HepG2 (cell line): Measurements from ENCODE around the gene BCAS4. TPM values are rescaled to one million over a fixed set of nuclear protein-coding genes. Genes with fewer than 3 reads are reported as not detected.

Source experiments
- ATAC-seq: fragments of 200-7000 bp; cut with Tn5 transposase; 3 replicates; pipeline ENCODE4 v1.9.1; 2020; ENCODE audit warnings: mild to moderate bottlenecking, moderate library complexity
- BruUV-seq: library from RNA; stranded (reverse); fragments of 400-500 nt; replicated peaks from 2 replicates; lab custom pipeline; 2021; lab: Mats Ljungman, UMichigan
- CTCF ChIA-PET: fragments of 300-600 bp; formaldehyde crosslinking; extraction: SDS; loops from one replicate; lab custom pipeline; 2021; ENCODE audit warnings: low total read pairs, inconsistent platforms, low intra/inter-chr PET ratio; lab: Yijun Ruan, JAX
- POLR2A ChIA-PET: fragments of 350-600 bp; sonication (Branson Sonifier 250); formaldehyde crosslinking; loops from one replicate; lab custom pipeline; 2020; ENCODE audit warnings: antibody characterized with exemption, inconsistent platforms; lab: Yijun Ruan, JAX
- DNase-seq: peaks from one replicate; pipeline ENCODE4 v3.0.0-alpha.2; 2015; ENCODE audit warnings: low spot score
- FAIRE-seq: peaks from 3 replicates; lab custom pipeline; 2011; peaks lifted over from hg19 to GRCh38; lab: Jason Lieb, UNC
- H2AFZ ChIP-seq: one replicate; pipeline ENCODE4 v1.6.1; 2011; ENCODE audit warnings: low read length, inconsistent platforms
- H3K27ac ChIP-seq: fragments of 300-600 bp; 3 replicates; pipeline ENCODE4 v1.8.0; 2011; ENCODE audit warnings: mixed run types, mild to moderate bottlenecking, mixed read lengths, low read length, inconsistent platforms; ENCODE audit not compliant: insufficient read depth; ENCODE audit errors: extremely low read length
- H3K27me3 ChIP-seq, 2 experiments: fragments of 200-600 bp in 1 of 2; 2 replicates in 1 of 2; 3 replicates in 1 of 2; pipeline versions ENCODE4 v1.6.0 to v1.8.0; 2011; ENCODE audit warnings: low read length in 2 of 2, mild to moderate bottlenecking in 2 of 2, moderate library complexity in 2 of 2, inconsistent platforms in 1 of 2; ENCODE audit not compliant: insufficient read depth in 2 of 2, control insufficient read depth in 1 of 2
- H3K36me3 ChIP-seq, 2 experiments: fragments of 200-600 bp in 1 of 2; replicated peaks in 1 of 2; 2 replicates in 1 of 2; 3 replicates in 1 of 2; pipeline versions ENCODE4 v1.5.1 to v1.8.0; 2011; ENCODE audit warnings: low read length in 2 of 2, inconsistent platforms in 1 of 2; ENCODE audit not compliant: insufficient read depth in 2 of 2, control insufficient read depth in 1 of 2
- H3K4me1 ChIP-seq: 2 replicates; pipeline ENCODE4 v1.5.1; 2012; ENCODE audit warnings: low read length, inconsistent platforms; ENCODE audit not compliant: insufficient read depth
- H3K4me2 ChIP-seq: 2 replicates; pipeline ENCODE4 v1.6.0; 2011; ENCODE audit warnings: low read depth, low read length, inconsistent platforms
- H3K4me3 ChIP-seq, 3 experiments: fragments of 200-600 bp in 1 of 3; sonication (generic), shearing (Covaris generic) in 1 of 3; replicated peaks in 1 of 3; 2 replicates each; pipeline ENCODE4 v1.5.1; 2011 to 2016; ENCODE audit warnings: low read length in 3 of 3, inconsistent platforms in 2 of 3, low read depth in 2 of 3, mild to moderate bottlenecking in 2 of 3, control low read depth in 1 of 3, mixed read lengths in 1 of 3; ENCODE audit not compliant: insufficient read depth in 1 of 3
- H3K79me2 ChIP-seq: one replicate; pipeline ENCODE4 v1.6.1; 2011; ENCODE audit warnings: low read length, inconsistent platforms; ENCODE audit not compliant: insufficient read depth
- H3K9ac ChIP-seq: 2 replicates; pipeline ENCODE4 v1.6.0; 2011; ENCODE audit warnings: mild to moderate bottlenecking, low read depth, low read length, inconsistent platforms; ENCODE audit not compliant: insufficient read depth
- H3K9me3 ChIP-seq: 2 replicates; pipeline ENCODE4 v1.5.1; 2012; ENCODE audit warnings: mild to moderate bottlenecking, low read length
- H4K20me1 ChIP-seq: 2 replicates; pipeline ENCODE4 v1.6.0; 2011; ENCODE audit warnings: inconsistent platforms, mild to moderate bottlenecking, low read length, moderate library complexity; ENCODE audit not compliant: insufficient read depth
- CBX1 ChIP-seq: IDR thresholded peaks from one replicate; pipeline ENCODE4 v1.6.1; 2016; ENCODE audit warnings: antibody characterized with exemption, low read depth
- IRF2 ChIP-seq: IDR thresholded peaks from 2 replicates; pipeline ENCODE4 v1.6.1; 2018; ENCODE audit warnings: missing genetic modification reagents, missing compliant biosample characterization
- NBN ChIP-seq: fragments of 450-650 bp; conservative IDR thresholded peaks from 2 replicates; pipeline ENCODE4 v1.6.1; 2017
- NCOR1 ChIP-seq: fragments of 200-600 bp; sonication (generic); IDR thresholded peaks from 2 replicates; pipeline ENCODE4 v1.7.0; 2017; ENCODE audit warnings: antibody characterized with exemption, low read length, borderline replicate concordance
- NFYC ChIP-seq: IDR thresholded peaks from 2 replicates; pipeline ENCODE4 v1.6.1; 2016; ENCODE audit warnings: missing genetic modification reagents, missing compliant biosample characterization
- NR2F1 ChIP-seq, 2 experiments: fragments of 450-650 bp in 1 of 2; formaldehyde crosslinking in 1 of 2; IDR thresholded peaks; 2 replicates each; pipeline versions ENCODE4 v1.5.0 to v1.6.1; 2016 to 2020; ENCODE audit warnings: mild to moderate bottlenecking in 1 of 2, missing compliant biosample characterization in 1 of 2, missing genetic modification reagents in 1 of 2, moderate library complexity in 1 of 2
- WIZ ChIP-seq: sonication (generic); formaldehyde crosslinking; IDR thresholded peaks from 2 replicates; pipeline ENCODE4 v1.5.1; 2020; ENCODE audit warnings: mild to moderate bottlenecking, missing genetic modification reagents
- ZBTB1 ChIP-seq: sonication (generic); formaldehyde crosslinking; IDR thresholded peaks from 2 replicates; pipeline ENCODE4 v1.4.0; 2020; ENCODE audit warnings: missing genetic modification reagents, borderline replicate concordance
- ZFAT ChIP-seq: sonication (generic); formaldehyde crosslinking; conservative IDR thresholded peaks from 2 replicates; pipeline ENCODE4 v1.8.1; 2023; ENCODE audit warnings: missing genetic modification reagents, inconsistent platforms
- ZMAT3 ChIP-seq: sonication (generic); formaldehyde crosslinking; conservative IDR thresholded peaks from 2 replicates; pipeline ENCODE4 v1.7.0; 2021; ENCODE audit warnings: missing genetic modification reagents
- ZNF160 ChIP-seq: sonication (generic); formaldehyde crosslinking; IDR thresholded peaks from 2 replicates; pipeline ENCODE4 v1.8.0; 2022; ENCODE audit warnings: mild to moderate bottlenecking, inconsistent platforms, missing genetic modification reagents
- ZNF556 ChIP-seq: sonication (generic); formaldehyde crosslinking; IDR thresholded peaks from 2 replicates; pipeline ENCODE4 v1.4.0; 2020; ENCODE audit warnings: mild to moderate bottlenecking, missing genetic modification reagents, borderline replicate concordance
- ZZZ3 ChIP-seq: sonication (generic); formaldehyde crosslinking; IDR thresholded peaks from 2 replicates; pipeline ENCODE4 v1.4.0; 2020; ENCODE audit warnings: missing genetic modification reagents, mild to moderate bottlenecking, borderline replicate concordance
- WGBS: methylation state at CpG from one replicate; pipeline ENCODE4 v1.1.6; 2017; ENCODE audit warnings: low lambda C conversion rate; 5-methylcytosine and 5-hydroxymethylcytosine counted together
- in situ Hi-C: cut with HindIII; loops from 2 replicates; pipeline ENCODE4 v1.10.0; 2017; ENCODE audit warnings: low pct_unique_long_range_greater_than_20kb; ENCODE audit not compliant: extremely low pct_ligation_motif_present
- intact Hi-C: fragments of 100-400 bp; cut with micrococcal nuclease; formaldehyde crosslinking; loops from one replicate; pipeline ENCODE4 v1.10.0; 2022; ENCODE audit not compliant: unreplicated experiment
- polyA plus RNA-seq, 8 experiments: library from polyadenylated mRNA; depleted of rRNA in 3 of 8; stranded (reverse) in 7 of 8; unstranded in 1 of 8; fragments of >200 nt; fragmentation: Illumina TruSeq in 4 of 8; extraction: Trizol in 4 of 8; gene quantifications; 2 replicates each; pipeline versions ENCODE4 v1.2.1 to v1.2.3, GENCODE V29; 2011 to 2016; ENCODE audit warnings: low read depth in 4 of 8, missing spikeins in 1 of 8, mixed read lengths in 1 of 8; ENCODE audit not compliant: insufficient read depth in 1 of 8
- total RNA-seq, 5 experiments: library from RNA; depleted of rRNA; stranded (reverse); fragments of >200 nt; fragmentation: Illumina TruSeq; extraction: Trizol; gene quantifications; 2 replicates each; pipeline ENCODE4 v1.2.3, GENCODE V29; 2016; ENCODE audit warnings: low read depth in 1 of 5
- TF ChIP-seq, protein P1 (sequence below): sonication (generic); formaldehyde crosslinking; IDR thresholded peaks from 2 replicates; pipeline ENCODE4 v1.5.0; 2020; ENCODE audit warnings: mild to moderate bottlenecking, missing genetic modification reagents
- TF ChIP-seq, protein P2 (sequence below): IDR thresholded peaks from 2 replicates; pipeline ENCODE4 v1.6.1; 2012; ENCODE audit warnings: low read length, improper control_type of control experiment
- TF ChIP-seq, protein P3 (sequence below): IDR thresholded peaks from 2 replicates; pipeline ENCODE4 v1.6.1; 2016; ENCODE audit warnings: missing compliant biosample characterization, missing genetic modification reagents, borderline replicate concordance
- TF ChIP-seq, protein P4 (sequence below): sonication (generic); formaldehyde crosslinking; IDR thresholded peaks from 2 replicates; pipeline ENCODE4 v1.4.0; 2020; ENCODE audit warnings: low read depth, mild to moderate bottlenecking, missing genetic modification reagents

The BCAS4 gene
- total and polyA plus RNA-seq, 2 of the 13 experiments (the other 11 are each of a cell fraction or from before 2014, with no cell fraction given), result 7.2 to 8.0 TPM

DNA sequence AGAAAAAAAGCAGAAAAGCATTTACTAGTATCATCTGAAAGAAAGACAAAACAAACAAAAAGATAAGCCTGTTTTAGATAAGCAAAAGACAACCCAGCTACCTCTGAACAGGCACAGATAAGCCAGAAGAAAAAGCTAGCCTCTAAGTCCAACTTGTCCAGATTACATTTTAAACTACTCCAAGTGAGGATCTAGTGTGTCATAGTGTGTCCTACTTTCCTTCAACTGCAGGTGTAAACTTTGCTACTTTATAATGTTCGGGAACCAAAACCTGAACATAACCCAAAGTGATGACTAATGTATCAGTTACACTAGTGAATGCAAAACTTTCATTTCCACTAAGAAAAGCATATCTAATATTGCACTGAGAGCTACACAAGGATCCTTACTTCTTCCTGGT lies 116.9 kb downstream of the BCAS4 start:
- 100% methylated on average over 1 of the region's 1 CpG for WGBS
- ATAC-seq (no peak; the same call in 2 of the 3 replicates), FAIRE-seq (no peak), DNase-seq (no peak)
- Histone ChIP-seq H3K27ac (no peak overlapping the region), H4K20me1 (peaks cover 67% of the 10 kb centered on the region), H3K9ac (no peak overlapping the region), H2AFZ (no peak overlapping the region), H3K4me2 (no peak overlapping the region), H3K79me2 (peaks cover 95% of the 10 kb centered on the region), H3K4me1 (peaks cover 13% of the 10 kb centered on the region), H3K9me3 (no peaks in the 10 kb centered on the region), H3K4me3 (no peak overlapping the region), H3K27me3 (no peaks in the 10 kb centered on the region), H3K36me3 (peaks cover 7 to 42% of the 10 kb centered on the region in 2 experiments)
- ChIA-PET CTCF (no interaction called here), POLR2A (interaction anchor here (0.6 to 1.4 kb wide), 4 partner anchors 11 to 124 kb away, joined by 3 to 5 read pairs (median 4); no protein-coding TSS in a partner anchor)
- in situ Hi-C loops, result no loop called here
- BruUV-seq, result no TSS peak
- intact Hi-C loops, result no loop called here
- TF ChIP-seq ZZZ3 (CRISPR knock-in tag), result no peak
- no peak for TF ChIP-seq ZBTB1 (CRISPR knock-in tag)
- no peak for TF ChIP-seq NR2F1 (CRISPR knock-in tag; IDR thresholded peaks at IDR 0.05)
- TF ChIP-seq CBX1, result no peak
- TF ChIP-seq, protein P1, sequence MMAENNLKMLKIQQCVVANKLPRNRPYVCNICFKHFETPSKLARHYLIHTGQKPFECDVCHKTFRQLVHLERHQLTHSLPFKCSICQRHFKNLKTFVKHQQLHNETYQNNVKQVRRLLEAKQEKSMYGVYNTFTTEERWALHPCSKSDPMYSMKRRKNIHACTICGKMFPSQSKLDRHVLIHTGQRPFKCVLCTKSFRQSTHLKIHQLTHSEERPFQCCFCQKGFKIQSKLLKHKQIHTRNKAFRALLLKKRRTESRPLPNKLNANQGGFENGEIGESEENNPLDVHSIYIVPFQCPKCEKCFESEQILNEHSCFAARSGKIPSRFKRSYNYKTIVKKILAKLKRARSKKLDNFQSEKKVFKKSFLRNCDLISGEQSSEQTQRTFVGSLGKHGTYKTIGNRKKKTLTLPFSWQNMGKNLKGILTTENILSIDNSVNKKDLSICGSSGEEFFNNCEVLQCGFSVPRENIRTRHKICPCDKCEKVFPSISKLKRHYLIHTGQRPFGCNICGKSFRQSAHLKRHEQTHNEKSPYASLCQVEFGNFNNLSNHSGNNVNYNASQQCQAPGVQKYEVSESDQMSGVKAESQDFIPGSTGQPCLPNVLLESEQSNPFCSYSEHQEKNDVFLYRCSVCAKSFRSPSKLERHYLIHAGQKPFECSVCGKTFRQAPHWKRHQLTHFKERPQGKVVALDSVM (CRISPR knock-in tag), result no peak
- no peak for TF ChIP-seq WIZ (CRISPR knock-in tag)
- no peak for TF ChIP-seq ZMAT3 (CRISPR knock-in tag)
- TF ChIP-seq NCOR1, result no peak
- TF ChIP-seq, protein P2, sequence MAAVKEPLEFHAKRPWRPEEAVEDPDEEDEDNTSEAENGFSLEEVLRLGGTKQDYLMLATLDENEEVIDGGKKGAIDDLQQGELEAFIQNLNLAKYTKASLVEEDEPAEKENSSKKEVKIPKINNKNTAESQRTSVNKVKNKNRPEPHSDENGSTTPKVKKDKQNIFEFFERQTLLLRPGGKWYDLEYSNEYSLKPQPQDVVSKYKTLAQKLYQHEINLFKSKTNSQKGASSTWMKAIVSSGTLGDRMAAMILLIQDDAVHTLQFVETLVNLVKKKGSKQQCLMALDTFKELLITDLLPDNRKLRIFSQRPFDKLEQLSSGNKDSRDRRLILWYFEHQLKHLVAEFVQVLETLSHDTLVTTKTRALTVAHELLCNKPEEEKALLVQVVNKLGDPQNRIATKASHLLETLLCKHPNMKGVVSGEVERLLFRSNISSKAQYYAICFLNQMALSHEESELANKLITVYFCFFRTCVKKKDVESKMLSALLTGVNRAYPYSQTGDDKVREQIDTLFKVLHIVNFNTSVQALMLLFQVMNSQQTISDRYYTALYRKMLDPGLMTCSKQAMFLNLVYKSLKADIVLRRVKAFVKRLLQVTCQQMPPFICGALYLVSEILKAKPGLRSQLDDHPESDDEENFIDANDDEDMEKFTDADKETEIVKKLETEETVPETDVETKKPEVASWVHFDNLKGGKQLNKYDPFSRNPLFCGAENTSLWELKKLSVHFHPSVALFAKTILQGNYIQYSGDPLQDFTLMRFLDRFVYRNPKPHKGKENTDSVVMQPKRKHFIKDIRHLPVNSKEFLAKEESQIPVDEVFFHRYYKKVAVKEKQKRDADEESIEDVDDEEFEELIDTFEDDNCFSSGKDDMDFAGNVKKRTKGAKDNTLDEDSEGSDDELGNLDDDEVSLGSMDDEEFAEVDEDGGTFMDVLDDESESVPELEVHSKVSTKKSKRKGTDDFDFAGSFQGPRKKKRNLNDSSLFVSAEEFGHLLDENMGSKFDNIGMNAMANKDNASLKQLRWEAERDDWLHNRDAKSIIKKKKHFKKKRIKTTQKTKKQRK, result no peak
- no peak for TF ChIP-seq ZFAT
- no peak for TF ChIP-seq IRF2
- TF ChIP-seq, protein P3, sequence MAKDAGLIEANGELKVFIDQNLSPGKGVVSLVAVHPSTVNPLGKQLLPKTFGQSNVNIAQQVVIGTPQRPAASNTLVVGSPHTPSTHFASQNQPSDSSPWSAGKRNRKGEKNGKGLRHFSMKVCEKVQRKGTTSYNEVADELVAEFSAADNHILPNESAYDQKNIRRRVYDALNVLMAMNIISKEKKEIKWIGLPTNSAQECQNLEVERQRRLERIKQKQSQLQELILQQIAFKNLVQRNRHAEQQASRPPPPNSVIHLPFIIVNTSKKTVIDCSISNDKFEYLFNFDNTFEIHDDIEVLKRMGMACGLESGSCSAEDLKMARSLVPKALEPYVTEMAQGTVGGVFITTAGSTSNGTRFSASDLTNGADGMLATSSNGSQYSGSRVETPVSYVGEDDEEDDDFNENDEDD, result no peak
- no peak for TF ChIP-seq NFYC (CRISPR knock-in tag)
- TF ChIP-seq, protein P4, sequence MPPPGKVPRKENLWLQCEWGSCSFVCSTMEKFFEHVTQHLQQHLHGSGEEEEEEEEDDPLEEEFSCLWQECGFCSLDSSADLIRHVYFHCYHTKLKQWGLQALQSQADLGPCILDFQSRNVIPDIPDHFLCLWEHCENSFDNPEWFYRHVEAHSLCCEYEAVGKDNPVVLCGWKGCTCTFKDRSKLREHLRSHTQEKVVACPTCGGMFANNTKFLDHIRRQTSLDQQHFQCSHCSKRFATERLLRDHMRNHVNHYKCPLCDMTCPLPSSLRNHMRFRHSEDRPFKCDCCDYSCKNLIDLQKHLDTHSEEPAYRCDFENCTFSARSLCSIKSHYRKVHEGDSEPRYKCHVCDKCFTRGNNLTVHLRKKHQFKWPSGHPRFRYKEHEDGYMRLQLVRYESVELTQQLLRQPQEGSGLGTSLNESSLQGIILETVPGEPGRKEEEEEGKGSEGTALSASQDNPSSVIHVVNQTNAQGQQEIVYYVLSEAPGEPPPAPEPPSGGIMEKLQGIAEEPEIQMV (CRISPR knock-in tag), result no peak
- TF ChIP-seq ZNF556, result no peak
- no peak for TF ChIP-seq NBN
- no peak for TF ChIP-seq ZNF160 (CRISPR knock-in tag)
